Peyer's patch (tissue), 4 donors: Measurements from ENCODE around the gene THAP3.

ENCODE experiments used
- CTCF ChIP-seq, 6 experiments: fragments of 450-650 bp in 4 of 6; fragments of 200-600 bp in 2 of 6; sonication (generic) in 1 of 6; IDR thresholded peaks; one replicate each; pipeline ENCODE4 v1.5.1; 2017 to 2019; ENCODE audit warnings: antibody characterized with exemption in 6 of 6, mild to moderate bottlenecking in 3 of 6, moderate library complexity in 1 of 6
- POLR2A ChIP-seq, 2 donors: fragments of 450-650 bp; IDR thresholded peaks; one replicate each; pipeline ENCODE4 v1.5.1; 2017; ENCODE audit warnings: antibody characterized with exemption in 2 of 2, mild to moderate bottlenecking in 2 of 2, moderate library complexity in 2 of 2

DNA sequence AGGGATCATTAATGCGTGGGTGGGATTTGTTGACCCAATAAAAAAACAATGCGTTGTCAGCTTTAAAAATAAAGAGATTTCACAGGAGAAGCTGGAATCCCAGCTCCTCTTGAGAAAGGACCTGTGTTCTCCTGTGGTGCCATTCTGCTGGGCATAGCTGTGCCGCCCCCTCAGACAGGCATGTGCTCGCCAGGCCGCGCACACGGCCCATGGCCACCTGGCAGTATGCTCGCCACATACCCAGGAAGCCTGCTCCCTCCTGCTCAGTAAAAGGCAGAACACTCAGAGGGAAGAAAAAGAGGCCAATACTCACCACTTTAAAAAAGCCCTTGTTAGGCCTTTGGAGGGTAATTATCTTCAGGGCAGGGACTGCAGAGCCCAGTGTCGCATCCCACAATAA is 13.1 kb downstream of the THAP3 start:
- no peak for TF ChIP-seq CTCF (IDR thresholded peaks at IDR 0.05)
- TF ChIP-seq POLR2A (IDR thresholded peaks at IDR 0.05) = no peak
